Type B pancreatic cell (in vitro differentiated cells): ENCODE results near the gene SEC16B. TPM values are rescaled to one million over a fixed set of nuclear protein-coding genes. Genes with fewer than 3 reads are reported as not detected.

ENCODE experiments used
- DNase-seq: peaks from one replicate; pipeline ENCODE4 v3.0.0; 2021; ENCODE audit warnings: mixed read lengths; ENCODE audit not compliant: unreplicated experiment; ENCODE audit errors: extremely low spot score
- H3K27ac Mint-ChIP-seq: 2 replicates; pipeline ENCODE4 v1.8.0; 2021; ENCODE audit warnings: mild to moderate bottlenecking, mixed read lengths
- H3K27me3 Mint-ChIP-seq: 2 replicates; pipeline ENCODE4 v1.8.0; 2021; ENCODE audit warnings: mixed read lengths
- H3K36me3 Mint-ChIP-seq: 2 replicates; pipeline ENCODE4 v1.8.0; 2021; ENCODE audit warnings: mixed read lengths
- H3K4me1 Mint-ChIP-seq: one replicate; pipeline ENCODE4 v1.8.0; 2021; ENCODE audit warnings: mixed read lengths; ENCODE audit not compliant: unreplicated experiment
- H3K4me3 Mint-ChIP-seq: 2 replicates; pipeline ENCODE4 v1.8.0; 2021; ENCODE audit warnings: mild to moderate bottlenecking, mixed read lengths
- H3K9me3 Mint-ChIP-seq: 2 replicates; pipeline ENCODE4 v1.8.0; 2021; ENCODE audit warnings: mixed read lengths
- CTCF ChIP-seq: fragments of 200-600 bp; sonication (generic); conservative IDR thresholded peaks from 2 replicates; pipeline ENCODE4 v1.5.0; 2021; ENCODE audit warnings: antibody characterized with exemption, mild to moderate bottlenecking
- total RNA-seq: library from RNA; stranded (reverse); gene quantifications from 2 replicates; pipeline ENCODE4 v1.2.1, GENCODE V29; 2021; ENCODE audit warnings: low replicate concordance

SEC16B gene
- total RNA-seq, 1 donor from 2014 or later, result 1.3 TPM

GRCh38 chr1:177983482-177984135 lies 13.8 kb upstream of the SEC16B start:
- H3K27ac Mint-ChIP-seq, result no peak overlapping the region
- peaks cover 5% of the 10 kb centered on the region for H3K4me1 Mint-ChIP-seq

GRCh38 chr1:177983077-177983476 lies 13.2 kb upstream of the SEC16B start:
- H3K4me1 Mint-ChIP-seq, result peaks cover 5% of the 10 kb centered on the region
- no peaks in the 10 kb centered on the region for H3K36me3 Mint-ChIP-seq
- H3K27ac Mint-ChIP-seq, result no peak overlapping the region
- no peaks in the 10 kb centered on the region for H3K27me3 Mint-ChIP-seq
- DNase-seq, result no peak
- no peak overlapping the region for H3K4me3 Mint-ChIP-seq
- no peak for TF ChIP-seq CTCF
- H3K9me3 Mint-ChIP-seq, result no peaks in the 10 kb centered on the region

More at GRCh38 chr1:177983482-177984135, 13.8 kb upstream of the SEC16B start:
- Mint-ChIP-seq H3K36me3 (no peaks in the 10 kb centered on the region), H3K9me3 (no peaks in the 10 kb centered on the region), H3K4me3 (no peak overlapping the region), H3K27me3 (no peaks in the 10 kb centered on the region)
- TF ChIP-seq CTCF, result no peak
- DNase-seq, result no peak

GRCh38 chr1:177981200-177981599 lies 11.3 kb upstream of the SEC16B start:
- H3K36me3 Mint-ChIP-seq, result no peaks in the 10 kb centered on the region
- no peak overlapping the region for H3K4me3 Mint-ChIP-seq
- no peaks in the 10 kb centered on the region for H3K27me3 Mint-ChIP-seq
- no peak overlapping the region for H3K27ac Mint-ChIP-seq
- no peak for TF ChIP-seq CTCF
- no peak for DNase-seq
- H3K9me3 Mint-ChIP-seq, result no peaks in the 10 kb centered on the region
- peaks cover 9% of the 10 kb centered on the region for H3K4me1 Mint-ChIP-seq

GRCh38 chr1:177979272-177979671 lies 9.4 kb upstream of the SEC16B start:
- Mint-ChIP-seq H3K36me3 (no peaks in the 10 kb centered on the region), H3K4me3 (no peak overlapping the region)

GRCh38 chr1:177978530-177978929 lies 8.7 kb upstream of the SEC16B start:
- peaks cover 7% of the 10 kb centered on the region for H3K4me1 Mint-ChIP-seq
- no peak overlapping the region for H3K4me3 Mint-ChIP-seq
- no peaks in the 10 kb centered on the region for H3K36me3 Mint-ChIP-seq
- TF ChIP-seq CTCF, result no peak
- H3K27ac Mint-ChIP-seq, result no peak overlapping the region
- H3K9me3 Mint-ChIP-seq, result no peaks in the 10 kb centered on the region
- H3K27me3 Mint-ChIP-seq, result peaks cover 8% of the 10 kb centered on the region
- DNase-seq, result no peak

More at GRCh38 chr1:177979272-177979671, 9.4 kb upstream of the SEC16B start:
- Mint-ChIP-seq H3K4me1 (peaks cover 9% of the 10 kb centered on the region), H3K27ac (no peak overlapping the region), H3K27me3 (peaks cover 5% of the 10 kb centered on the region), H3K9me3 (no peaks in the 10 kb centered on the region)
- no peak for TF ChIP-seq CTCF
- DNase-seq, result no peak
